ENCODE measurements around the gene MAPK7.

MAPK7 gene

GRCh38 chr17:19424934-19425868 lies 46.9 kb downstream of the MAPK7 start:
- no peak for DNase-seq

DNA sequence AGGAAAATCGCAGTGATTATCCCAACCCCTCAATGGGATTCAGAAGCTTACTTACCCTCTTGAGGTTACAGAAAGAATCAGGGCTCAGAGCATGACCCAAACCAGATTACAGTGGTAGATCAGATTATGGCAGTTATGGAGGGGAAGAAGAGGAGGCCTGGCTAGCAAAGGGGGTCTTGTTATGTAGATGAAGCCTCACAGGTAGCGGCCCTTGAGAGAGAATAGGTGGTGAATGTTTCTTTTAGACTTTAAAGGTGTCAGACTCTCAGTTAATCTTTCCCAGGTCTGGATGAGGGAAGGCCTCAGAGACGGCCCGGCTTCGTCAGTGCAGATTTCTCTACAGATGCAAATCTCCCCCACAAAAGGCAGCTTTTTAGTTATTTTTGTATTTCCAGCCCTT lies 48.3 kb downstream of the MAPK7 start:
- no peak for DNase-seq

DNA sequence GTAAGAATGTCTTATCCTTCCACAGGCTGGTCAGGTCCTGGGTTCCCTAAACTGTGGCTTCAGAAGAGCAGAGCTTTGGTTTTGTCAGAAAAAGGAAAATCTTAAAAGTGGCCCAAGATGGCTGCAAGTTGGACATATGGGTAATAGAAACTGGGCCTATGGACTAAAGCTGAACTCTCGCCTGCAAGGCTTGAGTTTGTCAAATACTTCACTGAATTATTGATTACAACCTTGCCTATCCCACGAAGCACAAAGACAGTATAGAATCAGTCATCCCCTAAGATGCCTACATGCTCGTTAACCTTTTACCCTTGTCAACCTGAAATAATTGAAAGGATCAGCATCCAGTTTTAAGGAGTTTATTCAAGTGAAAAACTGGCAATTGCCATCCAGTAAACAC lies 53.4 kb downstream of the MAPK7 start:
- no peak for DNase-seq
